GM12875 (cell line): ENCODE results near the gene ZEB2.

Source experiments
- H3K4me3 ChIP-seq: one replicate; pipeline ENCODE4 v1.5.1; 2011; ENCODE audit warnings: low read depth, low read length, control low read depth
- TF ChIP-seq, protein P1 (sequence below): IDR thresholded peaks from 2 replicates; pipeline ENCODE4 v1.5.1; 2011; ENCODE audit warnings: low read depth, mild to moderate bottlenecking, control low read depth, inconsistent platforms, low read length, moderate library complexity, borderline replicate concordance; ENCODE audit not compliant: insufficient read depth

The ZEB2 gene

GRCh38 chr2:144503242-144503641 lies 16.7 kb downstream of the ZEB2 start:
- TF ChIP-seq, protein P1, sequence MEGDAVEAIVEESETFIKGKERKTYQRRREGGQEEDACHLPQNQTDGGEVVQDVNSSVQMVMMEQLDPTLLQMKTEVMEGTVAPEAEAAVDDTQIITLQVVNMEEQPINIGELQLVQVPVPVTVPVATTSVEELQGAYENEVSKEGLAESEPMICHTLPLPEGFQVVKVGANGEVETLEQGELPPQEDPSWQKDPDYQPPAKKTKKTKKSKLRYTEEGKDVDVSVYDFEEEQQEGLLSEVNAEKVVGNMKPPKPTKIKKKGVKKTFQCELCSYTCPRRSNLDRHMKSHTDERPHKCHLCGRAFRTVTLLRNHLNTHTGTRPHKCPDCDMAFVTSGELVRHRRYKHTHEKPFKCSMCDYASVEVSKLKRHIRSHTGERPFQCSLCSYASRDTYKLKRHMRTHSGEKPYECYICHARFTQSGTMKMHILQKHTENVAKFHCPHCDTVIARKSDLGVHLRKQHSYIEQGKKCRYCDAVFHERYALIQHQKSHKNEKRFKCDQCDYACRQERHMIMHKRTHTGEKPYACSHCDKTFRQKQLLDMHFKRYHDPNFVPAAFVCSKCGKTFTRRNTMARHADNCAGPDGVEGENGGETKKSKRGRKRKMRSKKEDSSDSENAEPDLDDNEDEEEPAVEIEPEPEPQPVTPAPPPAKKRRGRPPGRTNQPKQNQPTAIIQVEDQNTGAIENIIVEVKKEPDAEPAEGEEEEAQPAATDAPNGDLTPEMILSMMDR: no peak
- H3K4me3 ChIP-seq: no peak overlapping the region

DNA sequence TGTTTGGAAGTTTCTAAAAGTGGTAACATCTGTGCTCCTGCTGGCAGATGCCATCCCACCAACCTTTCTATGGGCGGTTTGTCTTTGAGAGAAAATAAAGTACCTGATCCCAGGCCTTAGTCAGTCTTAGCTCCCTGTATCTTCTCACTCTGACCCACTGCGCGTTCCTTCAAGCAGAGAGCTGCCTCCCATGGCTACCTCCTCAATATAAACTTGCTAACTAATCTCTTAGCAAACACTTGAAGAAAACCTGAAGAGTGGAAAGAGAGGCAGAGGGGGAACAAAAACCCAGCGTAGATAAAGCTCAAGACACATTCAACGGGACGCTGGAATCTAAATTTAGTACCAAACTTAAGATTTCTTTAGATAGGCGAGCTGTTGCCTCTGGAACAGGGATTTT lies 17.6 kb downstream of the ZEB2 start:
- TF ChIP-seq, protein P1: no peak
- no peak overlapping the region for H3K4me3 ChIP-seq

DNA sequence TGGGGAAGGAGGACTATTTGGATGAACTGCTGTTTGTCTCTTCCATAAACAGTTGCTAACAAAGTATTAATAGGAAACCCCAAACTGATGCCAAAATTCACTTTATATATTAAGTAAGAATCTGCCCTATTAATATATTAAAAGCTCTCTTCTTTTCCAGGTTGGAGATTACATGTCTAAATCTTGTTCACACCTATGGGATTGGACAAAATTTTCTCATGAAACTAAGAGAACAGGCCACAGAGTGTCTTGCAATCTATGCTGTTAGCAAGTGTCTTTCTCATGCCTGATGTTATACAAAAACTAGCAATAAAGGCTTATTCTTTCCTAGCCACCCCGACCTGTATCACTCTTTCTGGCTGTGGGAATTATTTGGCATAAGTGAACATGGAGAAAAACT lies 18.3 kb downstream of the ZEB2 start:
- TF ChIP-seq, protein P1: no peak
- no peak overlapping the region for H3K4me3 ChIP-seq

DNA sequence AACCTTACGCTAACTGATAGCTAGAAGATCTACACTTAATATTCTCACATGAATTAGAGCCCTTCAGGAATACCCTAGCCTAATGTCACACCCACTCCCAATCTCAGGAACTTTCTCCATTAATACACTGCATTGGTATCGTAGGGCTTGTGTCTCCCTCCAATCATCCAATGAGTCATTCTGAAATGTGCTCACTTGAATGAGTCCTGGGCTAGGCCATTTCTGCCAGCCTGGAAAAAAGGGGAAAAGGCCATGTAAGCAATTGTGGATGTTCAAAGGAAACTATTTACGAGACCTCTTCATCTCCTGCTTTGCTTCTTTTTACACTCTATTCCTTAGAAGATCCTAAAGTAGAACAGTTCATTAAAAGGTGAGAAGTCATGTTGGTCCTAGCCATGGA lies 18.8 kb downstream of the ZEB2 start:
- TF ChIP-seq, protein P1: no peak
- H3K4me3 ChIP-seq: no peak overlapping the region

GRCh38 chr2:144500563-144500962 lies 19.4 kb downstream of the ZEB2 start:
- H3K4me3 ChIP-seq: no peak overlapping the region
- TF ChIP-seq, protein P1: no peak

GRCh38 chr2:144498277-144498676 lies 21.6 kb downstream of the ZEB2 start:
- TF ChIP-seq, protein P1: no peak
- H3K4me3 ChIP-seq: no peak overlapping the region

- TF ChIP-seq, protein P1: no peak
Measured at GRCh38 chr2:144496977-144497598, 22.8 kb downstream of the ZEB2 start.

More at GRCh38 chr2:144496977-144497598, 22.8 kb downstream of the ZEB2 start:
- no peak overlapping the region for H3K4me3 ChIP-seq
